Liver (tissue), 9 donors: ENCODE data around the gene AHRR. TPM values are rescaled to one million over a fixed set of nuclear protein-coding genes. Genes with fewer than 3 reads are reported as not detected.

ENCODE experiments used
- DNase-seq: peaks from one replicate; pipeline ENCODE4 v3.0.0-alpha.2; 2017; ENCODE audit warnings: low spot score
- H3K27ac ChIP-seq, 2 donors: one replicate each; pipeline ENCODE4 v1.7.0; 2013; ENCODE audit warnings: inconsistent platforms in 2 of 2, low read length in 2 of 2, control low read depth in 1 of 2, low read depth in 1 of 2, mild to moderate bottlenecking in 1 of 2
- H3K27me3 ChIP-seq, 4 donors: one replicate each; pipeline versions ENCODE4 v1.6.1 to v1.7.0; 2013; ENCODE audit warnings: low read length in 3 of 4, inconsistent platforms in 1 of 4, mild to moderate bottlenecking in 1 of 4, moderate library complexity in 1 of 4; ENCODE audit not compliant: control insufficient read depth in 4 of 4, insufficient read depth in 4 of 4
- H3K36me3 ChIP-seq, 4 donors: one replicate each; pipeline versions ENCODE4 v1.6.1 to v1.7.0; 2013; ENCODE audit warnings: low read length in 3 of 4, mild to moderate bottlenecking in 3 of 4, low read depth in 1 of 4, moderate library complexity in 1 of 4; ENCODE audit not compliant: control insufficient read depth in 4 of 4, insufficient read depth in 3 of 4
- H3K4me1 ChIP-seq, 4 donors: one replicate each; pipeline versions ENCODE4 v1.6.1 to v1.7.0; 2013; ENCODE audit warnings: low read length in 3 of 4, mild to moderate bottlenecking in 3 of 4, moderate library complexity in 1 of 4; ENCODE audit not compliant: control insufficient read depth in 4 of 4, insufficient read depth in 4 of 4
- H3K4me3 ChIP-seq, 3 donors: one replicate each; pipeline versions ENCODE4 v1.6.1 to v1.7.0; 2013; ENCODE audit warnings: low read length in 3 of 3, control low read depth in 1 of 3, low read depth in 1 of 3, mild to moderate bottlenecking in 1 of 3
- H3K9ac ChIP-seq, 2 donors: one replicate each; pipeline ENCODE4 v1.7.0; 2013; ENCODE audit warnings: low read length in 2 of 2, mild to moderate bottlenecking in 2 of 2, moderate library complexity in 2 of 2, control low read depth in 1 of 2, low read depth in 1 of 2
- H3K9me3 ChIP-seq, 4 donors: one replicate each; pipeline versions ENCODE4 v1.6.1 to v1.7.0; 2013; ENCODE audit warnings: low read length in 3 of 4; ENCODE audit not compliant: control insufficient read depth in 4 of 4
- CTCF ChIP-seq: fragments of 150-350 bp; IDR thresholded peaks from 2 replicates; pipeline ENCODE4 v1.5.1; 2017; ENCODE audit warnings: improper control_type of control experiment, low read depth, low read length; ENCODE audit not compliant: missing input control
- EGR1 ChIP-seq, 2 donors: IDR thresholded peaks; 2 replicates each; pipeline ENCODE4 v1.6.1; 2016 to 2018; ENCODE audit warnings: antibody characterized with exemption in 2 of 2, low read depth in 2 of 2
- FOXA2 ChIP-seq: IDR thresholded peaks from 2 replicates; pipeline ENCODE4 v1.6.1; 2016; ENCODE audit warnings: antibody characterized with exemption
- GABPA ChIP-seq, 2 donors: IDR thresholded peaks in 1 of 2; conservative IDR thresholded peaks in 1 of 2; 2 replicates each; pipeline ENCODE4 v1.6.1; 2016; ENCODE audit warnings: antibody characterized with exemption in 2 of 2, mild to moderate bottlenecking in 1 of 2, moderate library complexity in 1 of 2
- HNF4A ChIP-seq, 2 donors: conservative IDR thresholded peaks; 2 replicates each; pipeline ENCODE4 v1.6.1; 2016; ENCODE audit warnings: antibody characterized with exemption in 2 of 2, mild to moderate bottlenecking in 2 of 2
- HNF4G ChIP-seq: IDR thresholded peaks from 2 replicates; pipeline ENCODE4 v1.6.1; 2016; ENCODE audit warnings: antibody characterized with exemption
- JUND ChIP-seq, 2 donors: IDR thresholded peaks; 2 replicates each; pipeline ENCODE4 v1.6.1; 2016; ENCODE audit warnings: antibody characterized with exemption in 2 of 2
- NR2F2 ChIP-seq: IDR thresholded peaks from 2 replicates; pipeline ENCODE4 v1.6.1; 2016; ENCODE audit warnings: antibody characterized with exemption
- RAD21 ChIP-seq, 2 donors: IDR thresholded peaks; 2 replicates each; pipeline ENCODE4 v1.6.1; 2016; ENCODE audit warnings: antibody characterized with exemption in 2 of 2, mild to moderate bottlenecking in 2 of 2
- REST ChIP-seq: IDR thresholded peaks from 2 replicates; pipeline ENCODE4 v1.6.1; 2016; ENCODE audit warnings: antibody characterized with exemption, mild to moderate bottlenecking
- RXRA ChIP-seq, 2 donors: IDR thresholded peaks; 2 replicates each; pipeline ENCODE4 v1.6.1; 2017 to 2018; ENCODE audit warnings: antibody characterized with exemption in 2 of 2, mild to moderate bottlenecking in 1 of 2
- SP1 ChIP-seq: IDR thresholded peaks from 2 replicates; pipeline ENCODE4 v1.6.1; 2018; ENCODE audit warnings: antibody characterized with exemption, mild to moderate bottlenecking
- YY1 ChIP-seq: IDR thresholded peaks from 2 replicates; pipeline ENCODE4 v1.6.1; 2016; ENCODE audit warnings: antibody characterized with exemption, mild to moderate bottlenecking
- WGBS: extraction: QIAGEN DNeasy Blood & Tissue Kit; methylation state at CpG from one replicate; pipeline ENCODE4 v1.1.7; 2013; 5-methylcytosine and 5-hydroxymethylcytosine counted together
- polyA plus RNA-seq, 2 donors: library from polyadenylated mRNA; stranded (reverse) in 1 of 2; unstranded in 1 of 2; fragments of 200-250 nt in 1 of 2; fragments of >200 nt in 1 of 2; fragmentation: Nextera tagmentation in 1 of 2; extraction: Ambion mirVana in 1 of 2; gene quantifications; one replicate each; pipeline versions ENCODE4 v1.2.1 to v1.2.3, GENCODE V29; 2013 to 2015
- total RNA-seq, 2 donors: library from RNA; depleted of rRNA; stranded (reverse); fragments of >200 nt; gene quantifications; one replicate each; pipeline ENCODE4 v1.2.3, GENCODE V29; 2014
- TF ChIP-seq, protein P1 (sequence below): IDR thresholded peaks from 2 replicates; pipeline ENCODE4 v1.6.1; 2016; ENCODE audit warnings: antibody characterized with exemption
- TF ChIP-seq, protein P2 (sequence below): IDR thresholded peaks from 2 replicates; pipeline ENCODE4 v1.6.1; 2016; ENCODE audit warnings: antibody characterized with exemption
- donor health status: healthy.
- donor health status: healthy.
- donor health status: healthy.
- donor health status: healthy.
- donor health status: healthy.

AHRR gene
- total and polyA plus RNA-seq, 4 donors = 0.15 to 0.47 (median 0.24) TPM

DNA sequence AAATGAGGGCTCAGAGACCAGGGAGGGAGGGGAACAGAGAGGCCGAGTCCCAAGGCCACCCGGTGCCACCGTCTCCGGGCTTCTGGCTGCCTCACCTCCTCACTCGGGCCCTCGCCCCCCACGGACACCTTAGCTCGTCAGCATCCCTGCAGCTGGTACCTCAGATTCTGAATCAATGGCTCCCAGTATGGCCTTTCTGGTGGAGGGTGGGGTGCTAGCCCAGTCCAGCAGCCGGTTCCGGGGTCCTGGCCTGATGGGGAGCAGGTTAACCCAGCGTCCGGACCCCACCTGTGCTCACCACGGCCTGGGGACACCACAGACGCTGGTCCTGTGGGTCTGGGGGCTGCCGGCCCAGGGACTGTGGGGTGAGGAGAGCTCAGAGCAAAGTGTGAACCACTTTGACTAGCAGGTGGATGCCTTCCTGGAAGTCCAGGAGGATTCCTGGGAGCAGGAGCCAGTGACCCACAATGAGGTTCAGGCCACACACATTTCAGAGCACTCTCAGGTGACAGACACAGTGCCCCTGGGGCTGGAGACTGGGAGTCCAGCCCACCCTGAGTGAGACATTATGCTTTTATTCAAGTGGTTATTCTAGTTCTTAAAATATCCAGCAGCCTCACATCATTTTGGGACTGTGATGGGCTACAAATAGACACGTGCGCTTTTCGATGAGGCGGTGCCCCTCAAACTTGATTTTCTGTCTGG is 53.3 kb downstream of the AHRR start:
- H3K36me3 ChIP-seq = no peaks in the 10 kb centered on the region
- H3K4me3 ChIP-seq = no peak overlapping the region
- peak; percentile 19 for DNase-seq
- 78% methylated on average over 19 of the region's 19 CpGs for WGBS
- H3K4me1 ChIP-seq = peaks cover 0 to 3% (median 0%) of the 10 kb centered on the region in 4 donors
- H3K9me3 ChIP-seq = no peaks in the 10 kb centered on the region
- H3K9ac ChIP-seq = no peak overlapping the region
- H3K27me3 ChIP-seq = no peaks in the 10 kb centered on the region
- no peak for TF ChIP-seq GABPA (IDR thresholded peaks at IDR 0.05 in 1 of 2, conservative IDR thresholded peaks at IDR 0.05 in 1 of 2)
- TF ChIP-seq HNF4A (conservative IDR thresholded peaks at IDR 0.05) = no peak
- TF ChIP-seq HNF4G = no peak
- TF ChIP-seq EGR1 (IDR thresholded peaks at IDR 0.05; ENCODE audit: low read depth in 2 of 2) = no peak
- TF ChIP-seq YY1 = no peak
- no peak overlapping the region for H3K27ac ChIP-seq

DNA sequence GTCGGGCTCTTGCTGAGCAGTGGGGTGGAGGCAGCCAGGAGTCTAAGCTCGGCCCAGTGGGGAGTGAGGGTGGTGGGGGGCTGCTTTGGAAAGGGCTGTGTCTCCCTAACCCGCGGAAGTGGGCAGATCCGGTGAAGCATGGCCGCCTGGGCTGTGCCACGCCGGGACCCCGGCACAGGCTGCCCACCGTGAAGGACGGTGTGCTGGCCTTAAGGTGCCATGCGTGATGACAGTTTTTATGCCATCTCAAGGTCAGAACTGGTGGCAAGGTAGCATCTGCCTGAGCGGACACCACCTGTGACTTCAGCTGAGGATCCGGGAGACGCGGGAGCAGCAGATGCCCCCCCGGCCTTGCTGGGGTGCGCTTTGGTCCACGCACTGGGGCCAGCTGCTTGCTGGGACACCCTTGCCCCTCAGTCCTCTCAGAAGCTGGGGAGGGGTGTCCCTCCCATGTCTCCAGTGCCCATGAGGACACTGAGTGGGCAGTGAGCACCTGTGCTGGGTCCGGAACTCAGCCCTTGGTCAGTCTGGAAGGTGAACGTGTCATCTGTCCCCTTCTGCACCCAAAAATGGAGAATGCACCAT is 53.9 kb downstream of the AHRR start:
- H3K36me3 ChIP-seq = no peaks in the 10 kb centered on the region
- H3K4me3 ChIP-seq = no peak overlapping the region
- peak; percentile 21 for DNase-seq
- no peak overlapping the region for H3K27ac ChIP-seq
- WGBS = 91% methylated on average over 21 of the region's 21 CpGs
- H3K4me1 ChIP-seq = peaks cover 0 to 3% (median 0%) of the 10 kb centered on the region in 4 donors
- TF ChIP-seq JUND (IDR thresholded peaks at IDR 0.05) (no peak), EGR1 (IDR thresholded peaks at IDR 0.05; ENCODE audit: low read depth in 2 of 2) (no peak), NR2F2 (no peak), REST (no peak), FOXA2 (no peak), GABPA (IDR thresholded peaks at IDR 0.05 in 1 of 2, conservative IDR thresholded peaks at IDR 0.05 in 1 of 2) (no peak), SP1 (no peak), RXRA (IDR thresholded peaks at IDR 0.05) (no peak), HNF4G (no peak), HNF4A (conservative IDR thresholded peaks at IDR 0.05) (no peak), RAD21 (IDR thresholded peaks at IDR 0.05) (no peak), CTCF (no peak)
- TF ChIP-seq, protein P1, sequence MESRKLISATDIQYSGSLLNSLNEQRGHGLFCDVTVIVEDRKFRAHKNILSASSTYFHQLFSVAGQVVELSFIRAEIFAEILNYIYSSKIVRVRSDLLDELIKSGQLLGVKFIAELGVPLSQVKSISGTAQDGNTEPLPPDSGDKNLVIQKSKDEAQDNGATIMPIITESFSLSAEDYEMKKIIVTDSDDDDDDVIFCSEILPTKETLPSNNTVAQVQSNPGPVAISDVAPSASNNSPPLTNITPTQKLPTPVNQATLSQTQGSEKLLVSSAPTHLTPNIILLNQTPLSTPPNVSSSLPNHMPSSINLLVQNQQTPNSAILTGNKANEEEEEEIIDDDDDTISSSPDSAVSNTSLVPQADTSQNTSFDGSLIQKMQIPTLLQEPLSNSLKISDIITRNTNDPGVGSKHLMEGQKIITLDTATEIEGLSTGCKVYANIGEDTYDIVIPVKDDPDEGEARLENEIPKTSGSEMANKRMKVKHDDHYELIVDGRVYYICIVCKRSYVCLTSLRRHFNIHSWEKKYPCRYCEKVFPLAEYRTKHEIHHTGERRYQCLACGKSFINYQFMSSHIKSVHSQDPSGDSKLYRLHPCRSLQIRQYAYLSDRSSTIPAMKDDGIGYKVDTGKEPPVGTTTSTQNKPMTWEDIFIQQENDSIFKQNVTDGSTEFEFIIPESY = no peak
- TF ChIP-seq, protein P2, sequence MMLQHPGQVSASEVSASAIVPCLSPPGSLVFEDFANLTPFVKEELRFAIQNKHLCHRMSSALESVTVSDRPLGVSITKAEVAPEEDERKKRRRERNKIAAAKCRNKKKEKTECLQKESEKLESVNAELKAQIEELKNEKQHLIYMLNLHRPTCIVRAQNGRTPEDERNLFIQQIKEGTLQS = no peak
- no peak overlapping the region for H3K9ac ChIP-seq
- no peaks in the 10 kb centered on the region for H3K9me3 ChIP-seq
- no peaks in the 10 kb centered on the region for H3K27me3 ChIP-seq
